ENCODE data around the gene RASAL3. TPM values are rescaled to one million over a fixed set of nuclear protein-coding genes. Genes with fewer than 3 reads are reported as not detected.

Gene RASAL3
- total and polyA plus RNA-seq, 2 of the 8 experiments (the other 6 are each of a cell fraction or from before 2014, with no cell fraction given), result 0.19 to 0.63 TPM

DNA sequence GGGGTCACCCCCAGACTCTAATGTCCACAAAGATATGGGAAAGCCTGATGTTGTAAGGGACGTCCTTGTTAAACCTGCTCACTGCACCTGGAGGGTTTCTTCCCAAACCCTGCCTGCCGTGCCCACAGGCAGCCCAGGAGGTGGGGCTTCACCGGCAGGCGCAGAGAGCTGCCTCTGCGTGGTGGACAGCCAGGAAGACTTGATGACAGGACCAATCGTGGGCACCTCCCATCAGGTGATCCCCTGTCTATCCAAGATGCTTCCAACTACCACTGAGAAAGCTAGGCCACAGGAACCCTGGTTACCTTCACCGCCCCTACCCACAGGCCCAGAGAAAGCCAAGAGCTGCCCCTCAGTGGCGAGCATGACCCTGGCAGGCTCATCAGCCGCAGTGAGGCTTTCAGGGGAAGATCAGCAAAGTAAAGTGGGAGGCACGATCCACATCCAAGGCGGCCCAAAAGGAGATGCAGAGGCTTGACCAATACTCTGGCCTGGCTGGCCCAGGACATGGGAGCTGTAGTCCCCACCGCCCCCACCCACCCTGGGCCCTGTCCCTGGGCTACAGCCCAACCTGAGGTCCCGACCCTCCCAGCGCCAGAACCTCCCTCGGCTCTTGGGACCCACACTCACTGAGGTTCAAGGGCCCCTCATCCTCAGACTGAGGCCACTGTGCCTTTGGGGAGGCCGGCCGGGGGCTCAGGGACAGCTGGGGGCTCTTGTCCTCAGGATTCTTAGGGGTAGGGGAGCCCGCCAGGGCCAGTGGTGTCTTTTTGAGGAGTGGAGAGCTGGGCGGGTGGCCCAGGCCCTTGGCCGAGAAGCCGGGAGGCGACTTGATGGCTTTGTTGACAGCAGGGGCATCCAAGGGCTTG is 35.2 kb downstream of the RASAL3 start:
- H3K4ac ChIP-seq (replicated peaks; ENCODE audit: insufficient read length, low read depth, low read length), result no peak overlapping the region
- H2AK5ac ChIP-seq (ENCODE audit: low read depth, low read length), result no peak overlapping the region
- no peak overlapping the region for H2BK5ac ChIP-seq (ENCODE audit: low read depth, low read length)
- TF ChIP-seq CBX5 (IDR thresholded peaks at IDR 0.05; ENCODE audit: low read depth, low read length), result no peak
- TF ChIP-seq JUND (IDR thresholded peaks at IDR 0.05; ENCODE audit: low read length), result no peak
- no peak for TF ChIP-seq RXRA (IDR thresholded peaks at IDR 0.05; ENCODE audit: insufficient read depth, low read depth, low read length)
- TF ChIP-seq, protein P1, sequence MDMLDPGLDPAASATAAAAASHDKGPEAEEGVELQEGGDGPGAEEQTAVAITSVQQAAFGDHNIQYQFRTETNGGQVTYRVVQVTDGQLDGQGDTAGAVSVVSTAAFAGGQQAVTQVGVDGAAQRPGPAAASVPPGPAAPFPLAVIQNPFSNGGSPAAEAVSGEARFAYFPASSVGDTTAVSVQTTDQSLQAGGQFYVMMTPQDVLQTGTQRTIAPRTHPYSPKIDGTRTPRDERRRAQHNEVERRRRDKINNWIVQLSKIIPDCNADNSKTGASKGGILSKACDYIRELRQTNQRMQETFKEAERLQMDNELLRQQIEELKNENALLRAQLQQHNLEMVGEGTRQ (IDR thresholded peaks at IDR 0.05; ENCODE audit: low read length), result no peak
- no peak for TF ChIP-seq RFX5 (IDR thresholded peaks at IDR 0.05; ENCODE audit: borderline replicate concordance, low read depth, low read length)
- no peak for TF ChIP-seq GTF2F1 (IDR thresholded peaks at IDR 0.05; ENCODE audit: borderline replicate concordance, low read depth, low read length)
- no peak for TF ChIP-seq CBX8 (IDR thresholded peaks at IDR 0.05; ENCODE audit: borderline replicate concordance, low read depth, low read length)
- TF ChIP-seq TCF12 (IDR thresholded peaks at IDR 0.05; ENCODE audit: low read depth, low read length), result no peak
- no peak for TF ChIP-seq POU5F1 (IDR thresholded peaks at IDR 0.05; ENCODE audit: low read depth, low read length)
- no peak overlapping the region for H4K5ac ChIP-seq (ENCODE audit: insufficient read length, low read depth, low read length)
- no peak overlapping the region for H2BK120ac ChIP-seq (replicated peaks; ENCODE audit: low read depth, low read length)
- no peak overlapping the region for H3K18ac ChIP-seq (ENCODE audit: extremely low read depth, low read length)
- H3K23ac ChIP-seq (ENCODE audit: insufficient read length), result no peak overlapping the region
- H3K56ac ChIP-seq (replicated peaks; ENCODE audit: insufficient read length, low read depth, low read length), result no peak overlapping the region
- H2BK15ac ChIP-seq (ENCODE audit: low read length), result no peak overlapping the region
- H3K4me2 ChIP-seq (ENCODE audit: insufficient read depth in 1 of 2, low read depth in 2 of 2, low read length in 2 of 2), result no peak overlapping the region
- no peak for DNase-seq (ENCODE audit: low read depth in 1 of 2, low spot score in 2 of 2)
- POLR2A ChIA-PET (ENCODE audit: partially characterized antibody), result interaction anchor here (0.7 to 5.0 kb wide), 4 partner anchors 10 to 304 kb away, joined by 3 to 71 read pairs (median 4); partner anchors contain the start of gene AKAP8L
- H3K9me3 ChIP-seq (ENCODE audit: insufficient read depth in 2 of 2, low read depth in 1 of 2, low read length in 1 of 2), result no peaks in the 10 kb centered on the region
- FAIRE-seq, result no peak
- CTCF ChIA-PET (ENCODE audit: partially characterized antibody), result interaction anchor here (0.5 to 5.1 kb wide), 3 partner anchors 9 to 960 kb away, joined by 3 to 28 read pairs (median 3); partner anchors contain the start of gene AKAP8L
- H3K36me3 ChIP-seq (ENCODE audit: control insufficient read depth in 2 of 4, insufficient read depth in 4 of 4, low read length in 3 of 4), result peaks cover 2 to 25% (median 12%) of the 10 kb centered on the region in 4 experiments; a peak in 5 of 8 replicates
- 88% methylated on average over 14 of the region's 22 CpGs; no CpG with 5 or more reads in 1 of the 2 experiments for WGBS, 2 experiments (ENCODE audit: extremely low coverage in 1 of 2, insufficient coverage in 1 of 2, insufficient read length in 1 of 2, insufficient replicate concordance in 2 of 2, low coverage in 1 of 2, low lambda C conversion rate in 2 of 2, missing lambda C conversion rate in 1 of 2)
- H3K27me3 ChIP-seq (replicated peaks in 1 of 4; ENCODE audit: control insufficient read depth in 3 of 4, extremely low read depth in 1 of 4, insufficient read depth in 3 of 4, low read length in 3 of 4), result no peaks in the 10 kb centered on the region; a peak in 1 of 7 replicates
- H4K20me1 ChIP-seq (replicated peaks in 1 of 2; ENCODE audit: control insufficient read depth in 1 of 2, insufficient read depth in 2 of 2, low read length in 2 of 2), result peaks cover 12 to 13% of the 10 kb centered on the region in 2 experiments
- no peak overlapping the region for H4K8ac ChIP-seq (ENCODE audit: extremely low read depth, insufficient read depth, low read length)
- H3K79me1 ChIP-seq (ENCODE audit: low read depth, low read length), result peaks cover 22% of the 10 kb centered on the region
- H3K23me2 ChIP-seq (ENCODE audit: low read depth, low read length), result peaks cover 10% of the 10 kb centered on the region
- H4K91ac ChIP-seq (replicated peaks; ENCODE audit: insufficient read length, low read length), result no peak overlapping the region
- peaks cover 0 to 13% (median 8%) of the 10 kb centered on the region in 4 experiments; a peak in 6 of 7 replicates for H3K4me1 ChIP-seq (replicated peaks in 1 of 4; ENCODE audit: control insufficient read depth in 3 of 4, insufficient read depth in 4 of 4, low read length in 3 of 4)
- no peak overlapping the region for H3K9ac ChIP-seq (replicated peaks in 1 of 4; ENCODE audit: extremely low read depth in 1 of 4, low read depth in 3 of 4, low read length in 3 of 4)
- H2BK20ac ChIP-seq (ENCODE audit: low read length), result no peak overlapping the region
- H3K27ac ChIP-seq (ENCODE audit: low read depth, low read length), result no peak overlapping the region
- no peak overlapping the region for H2AFZ ChIP-seq (ENCODE audit: low read length)
- no peak overlapping the region for H2BK12ac ChIP-seq (ENCODE audit: low read depth, low read length)
- peaks cover 0 to 29% of the 10 kb centered on the region in 2 experiments; a peak in 2 of 4 replicates for H3K79me2 ChIP-seq (ENCODE audit: control insufficient read depth in 1 of 2, insufficient read depth in 2 of 2, low read length in 2 of 2)
- no peak overlapping the region for H3K4me3 ChIP-seq (ENCODE audit: extremely low read depth in 1 of 4, insufficient read depth in 2 of 4, low read depth in 3 of 4, low read length in 4 of 4)
- no peak overlapping the region for H3K14ac ChIP-seq (ENCODE audit: insufficient read length)

Data from H1 (cell line).